ENCODE data around the gene PLA2G2F.

Gene PLA2G2F

DNA sequence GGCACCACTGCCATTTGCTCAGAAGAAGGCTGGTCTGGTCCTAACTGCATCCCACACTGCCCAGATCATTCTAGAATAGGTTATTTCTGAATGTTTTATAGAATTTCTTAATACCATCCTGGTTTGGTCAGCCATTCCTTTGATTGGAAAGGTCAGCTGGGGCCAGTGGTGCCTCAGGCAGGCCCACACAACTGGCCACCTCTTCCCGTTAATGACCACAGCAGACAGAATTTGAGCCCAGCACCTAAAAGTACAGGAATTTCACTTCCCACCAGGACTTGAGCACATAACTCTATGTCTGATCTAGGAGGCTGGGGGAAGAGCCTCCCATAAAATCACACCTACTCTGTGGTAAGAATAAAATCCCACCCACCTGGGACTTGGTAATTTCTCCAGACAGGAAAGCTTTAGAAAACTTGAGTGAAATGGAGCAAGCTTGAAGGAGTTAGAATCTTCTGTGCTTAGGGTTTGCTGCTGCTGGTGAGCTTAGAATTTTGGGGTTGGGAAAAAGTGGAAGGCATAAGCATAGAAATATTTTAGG, 53.8 kb downstream of the PLA2G2F start:
- no peak for DNase-seq

DNA sequence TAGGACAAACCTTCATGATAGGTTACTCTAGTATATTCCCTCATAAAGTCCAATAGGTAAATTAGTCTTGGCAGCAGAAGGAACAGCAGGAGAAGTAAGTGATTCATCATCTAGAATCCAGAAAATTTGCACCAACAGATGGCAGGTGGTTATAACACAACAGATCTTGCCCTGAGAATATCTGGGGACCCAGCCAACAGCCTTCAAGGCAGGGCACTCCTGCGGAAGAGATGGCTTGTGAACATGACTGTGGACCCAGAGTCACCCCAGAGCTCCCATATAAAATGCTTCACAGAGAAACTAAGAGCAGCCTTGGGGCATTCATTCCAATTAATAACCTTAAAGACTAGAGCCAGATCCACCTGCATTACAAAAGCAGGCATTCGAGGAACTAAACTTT, 55.1 kb downstream of the PLA2G2F start:
- DNase-seq = peak; percentile 21 to 38

DNA sequence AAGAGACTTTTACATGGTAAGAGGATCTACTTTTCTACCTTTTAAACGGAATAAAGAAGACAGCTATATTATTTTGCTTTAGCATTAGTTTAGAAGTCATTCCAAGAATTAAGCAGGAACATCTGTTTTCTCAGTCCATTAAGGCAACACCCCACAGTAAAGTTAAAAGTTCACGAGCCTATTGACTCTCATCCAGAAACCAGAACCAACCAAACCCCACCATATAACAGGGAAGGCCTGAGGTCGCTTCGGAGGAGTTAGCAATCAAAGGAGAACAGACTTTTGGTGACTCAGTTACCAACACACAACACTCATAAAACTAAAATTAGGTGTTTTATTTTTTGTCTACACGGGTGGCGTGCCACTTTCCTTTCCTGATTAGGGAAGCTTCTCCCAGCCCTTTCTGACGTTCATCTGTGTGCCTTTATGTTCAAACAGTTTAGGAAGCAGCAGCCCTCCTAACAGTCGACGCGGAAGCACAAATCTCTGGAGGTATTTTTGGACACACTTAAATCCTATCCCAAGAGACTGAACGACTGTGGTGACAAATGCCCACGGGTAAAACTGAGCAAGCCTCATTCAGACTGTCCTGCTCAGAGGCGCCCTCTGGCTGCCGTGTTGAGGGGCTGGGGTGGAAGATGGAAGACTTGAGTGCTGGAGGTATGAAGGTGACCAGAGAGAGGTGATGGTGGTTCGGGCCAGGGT, 55.8 kb downstream of the PLA2G2F start:
- no peak for DNase-seq

DNA sequence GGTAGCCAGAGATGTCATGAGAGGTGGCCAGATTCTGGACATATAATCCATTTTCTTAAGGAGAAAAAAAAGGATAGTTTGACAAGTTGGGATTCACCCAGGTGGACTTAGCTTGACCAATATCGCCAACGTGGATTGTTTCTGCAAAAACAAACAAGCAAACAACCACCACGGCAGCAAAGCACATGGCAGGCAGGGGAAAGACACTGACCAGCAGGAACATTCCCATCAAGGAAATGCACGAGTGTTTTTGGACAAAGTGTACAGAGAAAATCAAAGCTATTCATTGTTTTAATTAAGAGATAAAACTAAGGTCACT, 56.3 kb downstream of the PLA2G2F start:
- no peak for DNase-seq

DNA sequence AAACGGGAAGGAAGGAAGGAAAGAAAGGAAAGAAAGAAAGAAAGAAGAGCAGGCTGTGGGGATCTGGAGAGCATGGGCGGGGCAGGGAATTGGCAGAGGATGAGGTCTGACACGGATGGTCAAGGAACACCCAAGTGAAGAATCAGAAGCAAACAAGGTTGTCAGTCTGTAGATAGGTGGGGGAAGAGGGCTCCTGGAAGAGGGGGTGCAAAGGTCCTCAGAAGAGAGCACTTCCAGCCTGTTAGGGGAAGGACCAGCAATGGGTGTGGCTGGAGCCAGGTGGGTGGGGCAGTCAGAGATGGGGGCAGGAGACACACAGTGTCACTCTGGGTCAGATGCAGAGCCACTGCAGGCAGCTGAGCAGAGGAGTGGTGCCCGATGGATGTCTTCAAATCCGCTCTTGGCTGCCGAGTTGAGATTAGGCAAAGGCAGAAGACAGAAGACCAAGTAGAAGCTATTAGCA, 58.2 kb downstream of the PLA2G2F start:
- no peak for DNase-seq

DNA sequence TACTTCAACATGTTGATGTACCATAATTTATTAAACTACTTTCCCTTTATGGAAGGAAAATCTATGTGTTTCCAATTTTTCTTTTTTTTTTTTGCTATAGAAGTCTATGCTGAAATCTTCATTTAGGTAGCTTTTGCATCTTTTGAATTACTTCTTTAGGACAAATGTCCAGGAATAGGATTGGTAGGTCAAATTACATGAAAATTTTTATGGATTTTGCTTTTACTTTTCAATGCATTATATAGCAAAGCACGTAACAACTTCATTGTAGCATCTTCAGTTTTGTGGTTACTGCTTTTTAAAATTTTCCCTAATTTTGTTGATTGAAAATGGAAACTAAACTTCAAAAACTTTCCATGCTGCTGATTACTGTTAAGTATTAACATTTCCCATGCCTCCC, 59.2 kb downstream of the PLA2G2F start:
- no peak for DNase-seq

DNA sequence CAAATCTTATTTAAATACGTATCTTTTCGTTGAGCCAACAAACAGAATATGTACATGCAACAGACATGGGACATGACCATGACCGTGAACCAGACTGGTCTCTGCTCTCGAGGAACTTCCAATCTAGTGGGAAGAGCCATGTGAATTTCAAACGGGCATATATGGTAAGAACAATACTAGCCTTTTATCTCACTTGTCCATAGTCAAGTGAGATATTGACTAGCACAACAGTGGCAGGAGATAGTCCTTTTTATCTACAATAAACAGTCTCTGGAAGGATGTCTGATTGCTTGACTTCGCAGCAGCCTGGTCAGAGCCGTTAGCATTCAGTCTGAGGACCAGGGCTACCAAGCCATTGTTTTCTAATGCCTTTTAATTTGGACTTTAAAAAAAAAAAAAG, 59.8 kb downstream of the PLA2G2F start:
- no peak for DNase-seq

DNA sequence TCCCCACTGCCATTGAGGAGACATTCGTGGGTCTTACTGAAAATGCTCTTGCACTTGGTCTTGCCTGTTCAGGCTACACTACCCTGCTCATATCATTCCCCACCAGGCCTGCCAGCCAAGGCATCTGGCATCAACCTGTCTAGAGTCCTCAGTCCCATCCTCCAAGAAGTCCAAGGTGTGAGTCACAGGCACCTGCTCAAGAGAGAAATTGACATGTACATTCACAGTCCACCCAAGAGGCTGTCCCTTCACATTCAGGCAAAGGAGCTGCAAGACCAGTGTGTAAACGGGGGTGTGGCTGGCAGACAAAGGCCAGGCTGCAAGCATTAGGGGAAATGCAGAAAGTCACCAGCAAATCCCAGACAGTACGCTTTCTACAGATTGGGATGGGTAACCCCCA, 60.3 kb downstream of the PLA2G2F start:
- no peak for DNase-seq

DNA sequence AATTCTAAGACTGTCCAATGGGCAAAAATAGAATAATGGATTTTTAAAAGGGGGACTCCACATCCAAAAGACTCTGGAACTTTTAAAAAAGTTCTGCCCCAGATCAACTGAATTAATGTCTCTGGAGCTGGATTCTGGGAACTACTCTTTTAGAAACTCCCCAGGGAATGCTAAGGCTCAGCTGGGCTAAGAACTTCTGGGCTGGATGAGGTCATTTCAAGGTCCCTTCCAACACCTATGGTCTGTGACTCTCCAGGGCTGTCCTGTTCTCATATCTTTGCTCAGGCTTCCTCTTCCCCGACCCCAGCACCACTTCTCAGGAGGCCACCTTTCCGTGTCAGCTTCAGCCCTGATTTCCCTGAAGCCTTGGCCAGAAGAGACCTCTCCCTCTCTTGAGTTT, 60.7 kb downstream of the PLA2G2F start:
- DNase-seq = no peak

All from cerebellar nuclear complex (tissue), 1 donor.